PC-3 (cell line): Measurements from ENCODE around the gene RBM33.

Experiments used
- CTCF ChIP-seq: fragments of 300-600 bp; sonication (generic); conservative IDR thresholded peaks from 2 replicates; pipeline ENCODE4 v1.5.1; 2017; ENCODE audit warnings: antibody characterized with exemption, low read depth, mild to moderate bottlenecking, low read length
- EZH2 ChIP-seq: fragments of 300-600 bp; sonication (generic); IDR thresholded peaks from one replicate; pipeline ENCODE4 v1.6.1; 2017; ENCODE audit warnings: antibody characterized with exemption, mild to moderate bottlenecking, low read length; ENCODE audit not compliant: unreplicated experiment

GRCh38 chr7:155795401-155795800 lies 150.9 kb downstream of the RBM33 start:
- no peak for TF ChIP-seq CTCF
- TF ChIP-seq EZH2, result no peak
